Keratinocyte (primary cell): ENCODE results near the gene MRTFB. TPM values are rescaled to one million over a fixed set of nuclear protein-coding genes. Genes with fewer than 3 reads are reported as not detected.

Experiments
- DNase-seq: peaks from one replicate; pipeline ENCODE4 v3.0.0-alpha.2; 2011; ENCODE audit warnings: low read depth, missing footprints, low spot score
- FAIRE-seq: peaks from 2 replicates; lab custom pipeline; 2011; peaks lifted over from hg19 to GRCh38; lab: Jason Lieb, UNC
- H2AFZ ChIP-seq: 2 replicates; pipeline ENCODE4 v1.6.0; 2012; ENCODE audit warnings: low read length, control low read depth, inconsistent platforms; ENCODE audit not compliant: control insufficient read depth
- H3K27ac ChIP-seq: 2 replicates; pipeline ENCODE4 v1.5.1; 2011; ENCODE audit warnings: low read length; ENCODE audit not compliant: control insufficient read depth, insufficient read depth
- H3K27me3 ChIP-seq: 3 replicates; pipeline ENCODE4 v1.6.0; 2011; ENCODE audit warnings: low read length; ENCODE audit not compliant: control insufficient read depth, insufficient read depth; ENCODE audit errors: extremely low read depth
- H3K36me3 ChIP-seq, 2 experiments: 2 replicates in 1 of 2; 3 replicates in 1 of 2; pipeline ENCODE4 v1.5.1; 2011; ENCODE audit warnings: low read length in 2 of 2, mild to moderate bottlenecking in 1 of 2; ENCODE audit not compliant: control insufficient read depth in 2 of 2, insufficient read depth in 2 of 2; ENCODE audit errors: extremely low read depth in 1 of 2
- H3K4me1 ChIP-seq: 3 replicates; pipeline ENCODE4 v1.5.1; 2011; ENCODE audit warnings: low read length; ENCODE audit not compliant: control insufficient read depth, insufficient read depth; ENCODE audit errors: extremely low read depth
- H3K4me2 ChIP-seq: 3 replicates; pipeline ENCODE4 v1.6.0; 2011; ENCODE audit warnings: low read depth, low read length; ENCODE audit not compliant: control insufficient read depth, insufficient read depth; ENCODE audit errors: extremely low read depth
- H3K4me3 ChIP-seq, 3 experiments: fragments of 200-600 bp in 1 of 3; sonication (generic) in 1 of 3; 2 replicates in 2 of 3; 3 replicates in 1 of 3; pipeline ENCODE4 v1.5.1; 2011 to 2016; ENCODE audit warnings: low read length in 3 of 3, mild to moderate bottlenecking in 3 of 3, control low read depth in 2 of 3, inconsistent platforms in 1 of 3, low read depth in 1 of 3, mixed read lengths in 1 of 3, mixed run types in 1 of 3, moderate library complexity in 1 of 3; ENCODE audit not compliant: control insufficient read depth in 2 of 3, insufficient read depth in 2 of 3; ENCODE audit errors: extremely low read depth in 1 of 3
- H3K79me2 ChIP-seq: 2 replicates; pipeline ENCODE4 v1.6.0; 2012; ENCODE audit warnings: low read length; ENCODE audit not compliant: control insufficient read depth, insufficient read depth
- H3K9ac ChIP-seq: 3 replicates; pipeline ENCODE4 v1.6.0; 2011; ENCODE audit warnings: low read length; ENCODE audit not compliant: control insufficient read depth, insufficient read depth; ENCODE audit errors: extremely low read depth
- H3K9me1 ChIP-seq: 3 replicates; pipeline ENCODE4 v1.6.0; 2011; ENCODE audit warnings: low read length; ENCODE audit not compliant: control insufficient read depth, insufficient read depth; ENCODE audit errors: extremely low read depth
- H3K9me3 ChIP-seq: 2 replicates; pipeline ENCODE4 v1.5.1; 2012; ENCODE audit warnings: low read depth, low read length; ENCODE audit not compliant: control insufficient read depth
- H4K20me1 ChIP-seq: 3 replicates; pipeline ENCODE4 v1.6.0; 2011; ENCODE audit warnings: low read length; ENCODE audit not compliant: control insufficient read depth, insufficient read depth; ENCODE audit errors: extremely low read depth
- CTCF ChIP-seq, 3 experiments: IDR thresholded peaks in 1 of 3; conservative IDR thresholded peaks in 1 of 3; optimal IDR thresholded peaks in 1 of 3; 2 replicates in 2 of 3; 3 replicates in 1 of 3; pipeline versions ENCODE3 to v1.5.1; 2011; ENCODE audit warnings: low read length in 3 of 3, mild to moderate bottlenecking in 3 of 3, moderate library complexity in 2 of 3, control low read depth in 1 of 3, inconsistent platforms in 1 of 3; ENCODE audit not compliant: insufficient read depth in 2 of 3; ENCODE audit errors: extremely low read depth in 1 of 3
- EZH2 ChIP-seq: IDR thresholded peaks from one replicate; pipeline ENCODE4 v1.6.1; 2012; ENCODE audit warnings: inconsistent platforms, mild to moderate bottlenecking, low read length, moderate library complexity
- dilution Hi-C: fragments of 300-500 bp; cut with MboI; formaldehyde crosslinking; loops from one replicate; pipeline ENCODE4 v1.7.0; 2020; ENCODE audit warnings: low sequenced_read_pairs; ENCODE audit not compliant: extremely low pct_ligation_motif_present
- polyA plus RNA-seq, 5 experiments: library from polyadenylated mRNA; depleted of rRNA in 3 of 5; stranded (reverse) in 3 of 5; stranded (forward) in 1 of 5; unstranded in 1 of 5; fragments of >200 nt; gene quantifications; 1 replicate in 1 of 5; 2 replicates in 3 of 5; 3 replicates in 1 of 5; pipeline versions ENCODE4 v1.2.1 to v1.2.3, GENCODE V29; 2011 to 2012; ENCODE audit warnings: missing spikeins in 2 of 5, low read depth in 1 of 5, low replicate concordance in 1 of 5

Gene MRTFB
- polyA plus RNA-seq, 1 donor (not counting 4 experiments of a cell fraction or from before 2014, with no cell fraction given) = 12.1 TPM

- no peaks in the 10 kb centered on the region for H3K9me1 ChIP-seq
- no peaks in the 10 kb centered on the region for H3K79me2 ChIP-seq
- no peaks in the 10 kb centered on the region for H3K36me3 ChIP-seq
- H3K9ac ChIP-seq = no peak overlapping the region
- no peak overlapping the region for H3K27ac ChIP-seq
- FAIRE-seq (no peak), DNase-seq (no peak)
- no peak overlapping the region for H2AFZ ChIP-seq
- no peak overlapping the region for H3K4me2 ChIP-seq
- H3K4me3 ChIP-seq = no peak overlapping the region
- no peaks in the 10 kb centered on the region for H4K20me1 ChIP-seq
- no peaks in the 10 kb centered on the region for H3K9me3 ChIP-seq
- no peaks in the 10 kb centered on the region for H3K27me3 ChIP-seq
- H3K4me1 ChIP-seq = no peaks in the 10 kb centered on the region
- dilution Hi-C loops = no loop called here
- TF ChIP-seq EZH2 (no peak), CTCF (optimal IDR thresholded peaks at IDR 0.05 in 1 of 3, IDR thresholded peaks at IDR 0.05 in 1 of 3, conservative IDR thresholded peaks at IDR 0.05 in 1 of 3; ENCODE audit: extremely low read depth in 1 of 3, insufficient read depth in 2 of 3, low read length in 3 of 3) (no peak)
Observed at GRCh38 chr16:14061732-14062259, 9.3 kb upstream of the MRTFB start.

GRCh38 chr16:14062261-14062660 lies 8.9 kb upstream of the MRTFB start:
- H3K79me2 ChIP-seq = no peaks in the 10 kb centered on the region
- no peak for FAIRE-seq
- TF ChIP-seq CTCF (optimal IDR thresholded peaks at IDR 0.05 in 1 of 3, IDR thresholded peaks at IDR 0.05 in 1 of 3, conservative IDR thresholded peaks at IDR 0.05 in 1 of 3; ENCODE audit: extremely low read depth in 1 of 3, insufficient read depth in 2 of 3, low read length in 3 of 3) = no peak
- no peak for TF ChIP-seq EZH2

More at GRCh38 chr16:14062261-14062660, 8.9 kb upstream of the MRTFB start:
- H3K36me3 ChIP-seq = no peaks in the 10 kb centered on the region
- no peak overlapping the region for H2AFZ ChIP-seq
- no peak for DNase-seq
- H3K9me1 ChIP-seq = no peaks in the 10 kb centered on the region
- H3K4me3 ChIP-seq = no peak overlapping the region
- dilution Hi-C loops = no loop called here
- H3K4me2 ChIP-seq = no peak overlapping the region
- H3K9me3 ChIP-seq = no peaks in the 10 kb centered on the region
- no peak overlapping the region for H3K27ac ChIP-seq
- H3K9ac ChIP-seq = no peak overlapping the region
- H3K27me3 ChIP-seq = no peaks in the 10 kb centered on the region
- no peaks in the 10 kb centered on the region for H3K4me1 ChIP-seq
- H4K20me1 ChIP-seq = no peaks in the 10 kb centered on the region
